ENCODE measurements around the gene DCT. TPM values are rescaled to one million over a fixed set of nuclear protein-coding genes. Genes with fewer than 3 reads are reported as not detected.

The DCT gene
- total RNA-seq, 4 donors from 2014 or later: 24.9 to 51.4 (median 35.6) TPM

- TF ChIP-seq POLR2A (IDR thresholded peaks at IDR 0.05) (no peak), CTCF (IDR thresholded peaks at IDR 0.05) (no peak)
- H3K4me3 ChIP-seq (ENCODE audit: low read depth, poor library complexity, severe bottlenecking): no peak overlapping the region
- DNase-seq (ENCODE audit: low spot score in 2 of 2): no peak
- intact Hi-C loops (cut with DNase I; ENCODE audit: low total_unique reads): no loop called here
- WGBS, 2 donors: 33 to 46% methylated on average over 3 of the region's 3 CpGs
Measured at GRCh38 chr13:94412870-94413597, 66.4 kb downstream of the DCT start.

GRCh38 chr13:94411747-94412146 is 67.7 kb downstream of the DCT start:
- no peak for TF ChIP-seq CTCF (IDR thresholded peaks at IDR 0.05)
- intact Hi-C loops (cut with DNase I; ENCODE audit: low total_unique reads): no loop called here
- no peak for DNase-seq (ENCODE audit: low spot score in 2 of 2)
- no peak overlapping the region for H3K4me3 ChIP-seq (ENCODE audit: low read depth, poor library complexity, severe bottlenecking)
- 61 to 67% methylated on average over 3 of the region's 3 CpGs for WGBS, 2 donors

- H3K4me3 ChIP-seq (ENCODE audit: low read depth, poor library complexity, severe bottlenecking): no peak overlapping the region
- intact Hi-C loops (cut with DNase I; ENCODE audit: low total_unique reads): no loop called here
- 81 to 84% methylated on average over 7 of the region's 7 CpGs for WGBS, 2 donors
- no peak for DNase-seq (ENCODE audit: low spot score in 2 of 2)
- no peak for TF ChIP-seq CTCF (IDR thresholded peaks at IDR 0.05)
- TF ChIP-seq POLR2A (IDR thresholded peaks at IDR 0.05): no peak
Measured at GRCh38 chr13:94408314-94409036, 71.0 kb downstream of the DCT start.

- H3K4me3 ChIP-seq (ENCODE audit: low read depth, poor library complexity, severe bottlenecking): no peak overlapping the region
- TF ChIP-seq CTCF (IDR thresholded peaks at IDR 0.05): no peak
- TF ChIP-seq POLR2A (IDR thresholded peaks at IDR 0.05): no peak
- DNase-seq (ENCODE audit: low spot score in 2 of 2): no peak
- intact Hi-C loops (cut with DNase I; ENCODE audit: low total_unique reads): no loop called here
- WGBS, 2 donors: 73 to 75% methylated on average over 4 of the region's 4 CpGs
Measured at GRCh38 chr13:94400874-94401273, 78.6 kb downstream of the DCT start.

GRCh38 chr13:94399812-94400211 is 79.7 kb downstream of the DCT start:
- TF ChIP-seq CTCF (IDR thresholded peaks at IDR 0.05) (no peak), POLR2A (IDR thresholded peaks at IDR 0.05) (no peak)
- DNase-seq (ENCODE audit: low spot score in 2 of 2): no peak
- intact Hi-C loops (cut with DNase I; ENCODE audit: low total_unique reads): no loop called here
- H3K4me3 ChIP-seq (ENCODE audit: low read depth, poor library complexity, severe bottlenecking): no peak overlapping the region

All from lower leg skin (tissue), 4 donors.